Smooth muscle cell (in vitro differentiated cells): ENCODE results near the gene RPL19. TPM values are rescaled to one million over a fixed set of nuclear protein-coding genes. Genes with fewer than 3 reads are reported as not detected.
"Not testable (repeated sequence)": the region's sequence is repeated elsewhere in the genome, so short reads cannot be mapped to it uniquely, and the experiment has no call there.

Experiments used
- DNase-seq: peaks from one replicate; lab custom pipeline; 2025; ENCODE audit not compliant: unreplicated experiment; lab: John Stamatoyannopoulos, UW
- H2AFZ ChIP-seq: fragments of 200-600 bp; sonication (generic); 2 replicates; pipeline ENCODE4 v1.6.0; 2016; ENCODE audit warnings: antibody characterized with exemption, low read depth, mild to moderate bottlenecking
- H3F3A ChIP-seq: fragments of 200-600 bp; sonication (generic); 2 replicates; pipeline ENCODE4 v1.6.0; 2017; ENCODE audit warnings: antibody characterized with exemption, low read depth
- H3K27ac ChIP-seq: fragments of 200-600 bp; sonication (generic); 2 replicates; pipeline ENCODE4 v1.5.1; 2016; ENCODE audit warnings: low read depth, mild to moderate bottlenecking
- H3K27me3 ChIP-seq: fragments of 200-600 bp; sonication (generic); 2 replicates; pipeline ENCODE4 v1.6.1; 2016; ENCODE audit warnings: low read depth, mild to moderate bottlenecking
- H3K36me3 ChIP-seq: fragments of 200-600 bp; sonication (generic); 2 replicates; pipeline ENCODE4 v1.5.1; 2016; ENCODE audit warnings: low read depth
- H3K4me1 ChIP-seq: fragments of 200-600 bp; sonication (generic); 2 replicates; pipeline ENCODE4 v1.5.1; 2016; ENCODE audit warnings: low read depth
- H3K4me2 ChIP-seq: fragments of 200-600 bp; sonication (generic); 2 replicates; pipeline ENCODE4 v1.6.0; 2016; ENCODE audit warnings: mild to moderate bottlenecking
- H3K4me3 ChIP-seq: fragments of 200-600 bp; sonication (generic); 2 replicates; pipeline ENCODE4 v1.5.1; 2016; ENCODE audit warnings: mild to moderate bottlenecking
- H3K79me2 ChIP-seq: fragments of 200-600 bp; sonication (generic); 2 replicates; pipeline ENCODE4 v1.6.0; 2016; ENCODE audit warnings: low read depth, mild to moderate bottlenecking
- H3K9ac ChIP-seq: fragments of 200-600 bp; sonication (generic); 2 replicates; pipeline ENCODE4 v1.6.0; 2016; ENCODE audit warnings: low read depth
- H3K9me3 ChIP-seq: fragments of 200-600 bp; sonication (generic); replicated peaks from 2 replicates; pipeline ENCODE4 v1.5.1; 2016; ENCODE audit warnings: low read depth
- H4K20me1 ChIP-seq: fragments of 200-600 bp; sonication (generic); 2 replicates; pipeline ENCODE4 v1.6.0; 2016; ENCODE audit warnings: low read depth
- CTCF ChIP-seq: fragments of 200-600 bp; sonication (generic); IDR thresholded peaks from 2 replicates; pipeline ENCODE4 v1.5.1; 2017; ENCODE audit warnings: borderline replicate concordance, mild to moderate bottlenecking, antibody characterized with exemption; ENCODE audit not compliant: insufficient read depth, poor library complexity, severe bottlenecking
- WGBS: methylation state at CpG from one replicate; pipeline ENCODE4 v1.1.7; 2016; ENCODE audit warnings: low lambda C conversion rate; 5-methylcytosine and 5-hydroxymethylcytosine counted together
- polyA plus RNA-seq: library from polyadenylated mRNA; unstranded; fragments of >200 nt; fragmentation: Nextera tagmentation; extraction: Ambion mirVana; gene quantifications from 2 replicates; pipeline ENCODE4 v1.2.1, GENCODE V29; 2016
- total RNA-seq: library from RNA; depleted of rRNA; stranded (reverse); fragments of >200 nt; gene quantifications from 2 replicates; pipeline ENCODE4 v1.2.3, GENCODE V29; 2014

RPL19 gene
- total and polyA plus RNA-seq, 2 experiments from 2014 or later, result 818 to 2,675 TPM

- H3F3A ChIP-seq, result peaks cover 7% of the 10 kb centered on the region
- no peaks in the 10 kb centered on the region for H3K79me2 ChIP-seq
- peaks cover 19% of the 10 kb centered on the region for H3K27me3 ChIP-seq
- peak overlapping the region; percentile 16 for H3K4me2 ChIP-seq
- no peak overlapping the region for H3K9ac ChIP-seq
- 29% methylated on average over 2 of the region's 2 CpGs for WGBS
- H3K27ac ChIP-seq, result no peak overlapping the region
- TF ChIP-seq CTCF, result no peak
- no peak for DNase-seq
- H3K9me3 ChIP-seq, result no peaks in the 10 kb centered on the region
- H3K36me3 ChIP-seq, result no peaks in the 10 kb centered on the region
- H4K20me1 ChIP-seq, result no peaks in the 10 kb centered on the region
- peaks cover 4% of the 10 kb centered on the region for H3K4me1 ChIP-seq
- H2AFZ ChIP-seq, result no peak overlapping the region
- no peak overlapping the region for H3K4me3 ChIP-seq
Observed at GRCh38 chr17:39167476-39167875, 32.6 kb upstream of the RPL19 start.

- not testable (repeated sequence) for H3K4me1 ChIP-seq, H3K27ac ChIP-seq, H3K36me3 ChIP-seq, H3K4me3 ChIP-seq, H3K4me2 ChIP-seq, H3K79me2 ChIP-seq, H3F3A ChIP-seq, DNase-seq, H3K9ac ChIP-seq, H3K9me3 ChIP-seq, H2AFZ ChIP-seq, H4K20me1 ChIP-seq
- WGBS, result 95% methylated on average over 10 of the region's 10 CpGs
- H3K27me3 ChIP-seq, result peaks cover 19% of the 10 kb centered on the region
Observed at GRCh38 chr17:39168503-39168902, 31.6 kb upstream of the RPL19 start.

- no peak overlapping the region for H2AFZ ChIP-seq
- TF ChIP-seq CTCF, result no peak
- H3K4me1 ChIP-seq, result peaks cover 4% of the 10 kb centered on the region
- H3F3A ChIP-seq, result peaks cover 7% of the 10 kb centered on the region
- peaks cover 19% of the 10 kb centered on the region for H3K27me3 ChIP-seq
- H3K79me2 ChIP-seq, result no peaks in the 10 kb centered on the region
- no peak overlapping the region for H3K9ac ChIP-seq
- DNase-seq, result no peak
- no peaks in the 10 kb centered on the region for H4K20me1 ChIP-seq
- no peaks in the 10 kb centered on the region for H3K9me3 ChIP-seq
- no peak overlapping the region for H3K27ac ChIP-seq
- no peaks in the 10 kb centered on the region for H3K36me3 ChIP-seq
- H3K4me2 ChIP-seq, result no peak overlapping the region
- WGBS, result 97% methylated on average over 14 of the region's 14 CpGs
- H3K4me3 ChIP-seq, result no peak overlapping the region
Observed at GRCh38 chr17:39169101-39169500, 31.0 kb upstream of the RPL19 start.

- WGBS, result 94% methylated on average over 3 of the region's 3 CpGs
- Histone ChIP-seq H3F3A (peaks cover 7% of the 10 kb centered on the region), H3K4me2 (no peak overlapping the region), H3K27me3 (peaks cover 19% of the 10 kb centered on the region), H2AFZ (no peak overlapping the region), H3K36me3 (no peaks in the 10 kb centered on the region), H3K4me3 (no peak overlapping the region), H3K4me1 (no peaks in the 10 kb centered on the region), H3K27ac (no peak overlapping the region), H3K79me2 (no peaks in the 10 kb centered on the region), H4K20me1 (no peaks in the 10 kb centered on the region), H3K9ac (no peak overlapping the region), H3K9me3 (no peaks in the 10 kb centered on the region)
- TF ChIP-seq CTCF, result no peak
- DNase-seq, result no peak
Observed at GRCh38 chr17:39169518-39169917, 30.6 kb upstream of the RPL19 start.
